Measurements from ENCODE around the gene MED16. TPM values are rescaled to one million over a fixed set of nuclear protein-coding genes. Genes with fewer than 3 reads are reported as not detected.
A peak's percentile ranks its signal among the peaks of the same experiment; 100 is the strongest.

The MED16 gene
- total RNA-seq, 4 donors from 2014 or later, result 58.1 to 158 (median 78.4) TPM

DNA sequence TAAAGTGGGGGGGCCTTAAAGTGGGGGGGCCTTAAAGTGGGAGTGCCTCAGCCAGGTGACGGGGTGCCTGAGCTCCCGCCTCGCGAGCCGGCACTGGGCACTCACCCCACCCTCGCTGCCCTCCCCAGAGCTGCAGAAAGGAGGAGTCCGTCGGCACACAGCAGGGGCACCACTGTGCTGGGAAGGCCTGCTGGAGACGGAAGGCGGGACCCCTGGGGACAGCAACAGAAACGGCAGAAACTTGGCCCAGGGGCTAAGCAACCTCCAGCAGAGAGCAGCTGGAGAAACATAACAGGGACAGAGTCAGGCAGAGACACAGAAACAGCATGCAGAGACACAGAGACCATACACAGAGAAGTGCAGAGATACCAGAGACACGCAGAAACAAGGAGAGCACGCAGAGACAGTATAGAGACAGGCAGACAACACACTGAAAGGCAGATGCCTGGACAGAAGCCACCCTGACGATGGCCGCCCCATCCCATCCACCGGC lies 25.6 kb downstream of the MED16 start:
- Histone ChIP-seq H3K9me3 (no peaks in the 10 kb centered on the region), H3K27me3 (no peaks in the 10 kb centered on the region), H3K4me3 (no peak overlapping the region), H3K4me1 (peaks cover 18 to 36% (median 28%) of the 10 kb centered on the region in 4 donors), H3K27ac (no peak overlapping the region), H3K36me3 (peaks cover 0 to 5% (median 0%) of the 10 kb centered on the region in 4 donors)
- no peak for DNase-seq
- intact Hi-C loops (cut with DNase I; ENCODE audit: low total_unique reads), result no loop called here
- TF ChIP-seq POLR2A (IDR thresholded peaks at IDR 0.05), result no peak
- TF ChIP-seq POLR2AphosphoS5 (IDR thresholded peaks at IDR 0.05), result no peak
- TF ChIP-seq, protein P1, sequence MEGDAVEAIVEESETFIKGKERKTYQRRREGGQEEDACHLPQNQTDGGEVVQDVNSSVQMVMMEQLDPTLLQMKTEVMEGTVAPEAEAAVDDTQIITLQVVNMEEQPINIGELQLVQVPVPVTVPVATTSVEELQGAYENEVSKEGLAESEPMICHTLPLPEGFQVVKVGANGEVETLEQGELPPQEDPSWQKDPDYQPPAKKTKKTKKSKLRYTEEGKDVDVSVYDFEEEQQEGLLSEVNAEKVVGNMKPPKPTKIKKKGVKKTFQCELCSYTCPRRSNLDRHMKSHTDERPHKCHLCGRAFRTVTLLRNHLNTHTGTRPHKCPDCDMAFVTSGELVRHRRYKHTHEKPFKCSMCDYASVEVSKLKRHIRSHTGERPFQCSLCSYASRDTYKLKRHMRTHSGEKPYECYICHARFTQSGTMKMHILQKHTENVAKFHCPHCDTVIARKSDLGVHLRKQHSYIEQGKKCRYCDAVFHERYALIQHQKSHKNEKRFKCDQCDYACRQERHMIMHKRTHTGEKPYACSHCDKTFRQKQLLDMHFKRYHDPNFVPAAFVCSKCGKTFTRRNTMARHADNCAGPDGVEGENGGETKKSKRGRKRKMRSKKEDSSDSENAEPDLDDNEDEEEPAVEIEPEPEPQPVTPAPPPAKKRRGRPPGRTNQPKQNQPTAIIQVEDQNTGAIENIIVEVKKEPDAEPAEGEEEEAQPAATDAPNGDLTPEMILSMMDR (IDR thresholded peaks at IDR 0.05), result no peak
- TF ChIP-seq EP300 (IDR thresholded peaks at IDR 0.05; ENCODE audit: low read depth), result no peak
- in situ Hi-C loops (cut with MboI; ENCODE audit: low pct_ligation_motif_present in 1 of 4, low pct_unique_long_range_greater_than_20kb in 1 of 4, low sequenced_read_pairs in 3 of 4), result loop anchor here in 1 of 4 donors (25.0 kb wide), 1 partner anchor 120 kb away; the partner anchor contains the start of gene WDR18
- 83% methylated on average over 16 of the region's 16 CpGs; no CpG with 5 or more reads in 1 of the 2 donors for WGBS, 2 donors (ENCODE audit: low coverage in 1 of 2)

DNA sequence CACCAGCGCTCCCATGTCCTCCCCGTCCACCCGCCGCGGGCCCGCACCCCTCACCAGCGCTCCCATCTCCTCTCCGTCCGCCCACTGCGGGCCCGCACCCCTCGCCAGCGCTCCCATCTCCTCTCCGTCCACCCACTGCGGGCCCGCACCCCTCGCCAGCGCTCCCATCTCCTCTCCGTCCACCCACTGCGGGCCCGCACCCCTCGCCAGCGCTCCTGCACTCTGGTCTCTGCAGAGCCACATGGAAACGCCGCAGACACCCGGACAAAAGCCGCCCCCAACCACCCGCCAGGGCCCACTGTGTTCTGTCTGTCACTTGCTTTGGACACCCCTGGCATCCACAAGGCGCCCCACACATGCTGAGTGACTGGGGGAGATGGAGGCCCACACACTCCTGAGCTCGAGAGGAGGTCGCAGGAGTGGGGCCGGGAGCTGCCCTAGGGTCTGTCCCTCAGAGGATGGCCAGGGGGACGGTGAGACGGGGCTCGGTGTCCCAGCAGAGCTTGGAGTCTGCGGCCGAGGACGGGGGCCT lies 26.2 kb downstream of the MED16 start:
- Histone ChIP-seq H3K4me3 (no peak overlapping the region), H3K27ac (no peak overlapping the region), H3K36me3 (peaks cover 0 to 5% (median 0%) of the 10 kb centered on the region in 4 donors), H3K4me1 (peaks cover 13 to 34% (median 26%) of the 10 kb centered on the region in 4 donors), H3K27me3 (peaks cover 3% of the 10 kb centered on the region), H3K9me3 (no peaks in the 10 kb centered on the region)
- 91% methylated on average over 35 of the region's 38 CpGs; no CpG with 5 or more reads in 1 of the 2 donors for WGBS, 2 donors (ENCODE audit: low coverage in 1 of 2)
- intact Hi-C loops (cut with DNase I; ENCODE audit: low total_unique reads), result no loop called here
- DNase-seq, result no peak
- in situ Hi-C loops (cut with MboI; ENCODE audit: low pct_ligation_motif_present in 1 of 4, low pct_unique_long_range_greater_than_20kb in 1 of 4, low sequenced_read_pairs in 3 of 4), result loop anchor here in 1 of 4 donors (25.0 kb wide), 1 partner anchor 120 kb away; the partner anchor contains the start of gene WDR18
- no peak for TF ChIP-seq POLR2AphosphoS5 (IDR thresholded peaks at IDR 0.05)
- TF ChIP-seq, protein P1 (IDR thresholded peaks at IDR 0.05), result no peak
- TF ChIP-seq EP300 (IDR thresholded peaks at IDR 0.05; ENCODE audit: low read depth), result no peak
- no peak for TF ChIP-seq POLR2A (IDR thresholded peaks at IDR 0.05)

DNA sequence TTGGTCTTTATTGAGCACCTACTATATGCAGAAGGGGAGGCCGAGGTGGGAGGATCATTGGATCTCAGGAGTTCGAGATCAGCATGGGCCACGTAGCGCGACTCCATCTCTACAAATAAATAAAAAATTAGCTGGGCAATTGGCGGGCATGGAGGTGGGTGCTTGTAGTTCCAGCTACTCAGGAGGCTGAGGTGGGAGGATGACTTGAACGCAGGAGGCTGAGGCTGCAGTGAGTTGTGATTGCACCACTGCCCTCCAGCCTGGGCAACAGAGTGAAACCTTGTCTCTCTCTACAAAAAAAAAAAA lies 29.7 kb downstream of the MED16 start:
- Histone ChIP-seq H3K9me3 (no peaks in the 10 kb centered on the region), H3K27ac (peak overlapping the region in 3 of 4 donors; percentile 29 to 55 (median 46)), H3K27me3 (peaks cover 35% of the 10 kb centered on the region), H3K36me3 (peaks cover 0 to 5% (median 0%) of the 10 kb centered on the region in 4 donors), H3K4me1 (peaks cover 6 to 46% (median 41%) of the 10 kb centered on the region in 4 donors), H3K4me3 (peak overlapping the region in 1 of 4 donors; percentile 26)
- intact Hi-C loops (cut with DNase I; ENCODE audit: low total_unique reads), result loop anchor here (5.0 kb wide), 1 partner anchor 54 kb away; the partner anchor contains the start of gene KISS1R
- TF ChIP-seq POLR2AphosphoS5 (IDR thresholded peaks at IDR 0.05), result no peak
- DNase-seq, result no peak
- in situ Hi-C loops (cut with MboI; ENCODE audit: low pct_ligation_motif_present in 1 of 4, low pct_unique_long_range_greater_than_20kb in 1 of 4, low sequenced_read_pairs in 3 of 4), result loop anchor here in 1 of 4 donors (25.0 kb wide), 1 partner anchor 124 kb away; the partner anchor contains the start of gene WDR18
- WGBS, 2 donors (ENCODE audit: low coverage in 1 of 2), result 60% methylated on average over 7 of the region's 7 CpGs; no CpG with 5 or more reads in 1 of the 2 donors

DNA sequence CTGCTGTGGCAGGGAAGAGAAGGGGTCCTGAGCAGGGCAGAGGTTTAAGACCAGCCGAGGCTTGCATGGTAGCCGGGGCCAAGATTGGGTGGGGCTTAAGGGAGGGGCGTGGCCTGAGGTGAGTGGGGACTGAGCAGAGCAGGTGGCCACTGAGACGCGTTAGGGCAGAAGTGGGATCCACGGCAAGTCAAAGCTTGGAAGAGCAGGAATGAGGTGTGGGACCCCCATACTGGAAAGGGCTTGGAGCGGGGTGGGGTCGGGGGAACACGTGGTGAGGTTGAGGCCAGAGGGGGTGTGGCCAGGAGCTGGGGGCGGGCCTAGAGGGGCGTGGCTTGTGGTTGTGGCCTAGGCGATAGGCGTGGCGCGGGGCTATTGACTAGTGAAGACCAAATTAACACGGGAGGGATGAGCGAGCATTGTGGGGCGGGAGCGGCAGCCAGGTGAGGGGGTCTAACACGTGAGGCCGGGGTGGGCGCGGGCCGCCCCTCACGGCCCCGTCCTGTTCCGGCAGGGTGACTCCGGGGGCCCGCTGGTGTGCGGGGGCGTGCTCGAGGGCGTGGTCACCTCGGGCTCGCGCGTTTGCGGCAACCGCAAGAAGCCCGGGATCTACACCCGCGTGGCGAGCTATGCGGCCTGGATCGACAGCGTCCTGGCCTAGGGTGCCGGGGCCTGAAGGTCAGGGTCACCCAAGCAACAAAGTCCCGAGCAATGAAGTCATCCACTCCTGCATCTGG lies 30.2 kb downstream of the MED16 start:
- peak; percentile 76 for DNase-seq
- Histone ChIP-seq H3K4me3 (peak overlapping the region in 1 of 4 donors; percentile 22), H3K4me1 (peaks cover 6 to 46% (median 41%) of the 10 kb centered on the region in 4 donors), H3K36me3 (peaks cover 0 to 2% (median 0%) of the 10 kb centered on the region in 4 donors), H3K27ac (peak overlapping the region in 2 of 4 donors; percentile 46 to 55), H3K9me3 (no peaks in the 10 kb centered on the region), H3K27me3 (peaks cover 37% of the 10 kb centered on the region)
- intact Hi-C loops (cut with DNase I; ENCODE audit: low total_unique reads) (loop anchor here (5.0 kb wide), 1 partner anchor 55 kb away; the partner anchor contains the start of gene KISS1R), in situ Hi-C loops (cut with MboI; ENCODE audit: low pct_ligation_motif_present in 1 of 4, low pct_unique_long_range_greater_than_20kb in 1 of 4, low sequenced_read_pairs in 3 of 4) (loop anchor here in 1 of 4 donors (25.0 kb wide), 1 partner anchor 125 kb away; the partner anchor contains the start of gene WDR18)
- TF ChIP-seq, protein P1 (IDR thresholded peaks at IDR 0.05), result no peak
- peak; percentile 8 for TF ChIP-seq POLR2A (IDR thresholded peaks at IDR 0.05)
- 13% methylated on average over 48 of the region's 48 CpGs; no CpG with 5 or more reads in 1 of the 2 donors for WGBS, 2 donors (ENCODE audit: low coverage in 1 of 2)

All from transverse colon (tissue), 4 donors.